Measurements from ENCODE around the gene TMEM131L. TPM values are rescaled to one million over a fixed set of nuclear protein-coding genes. Genes with fewer than 3 reads are reported as not detected.

The TMEM131L gene
- polyA plus RNA-seq, 3 donors = 11.2 to 58.3 (median 26.0) TPM

- no peak overlapping the region for H3K27ac ChIP-seq (ENCODE audit: low read depth in 1 of 2, low read length in 2 of 2)
- peaks cover 0 to 12% of the 10 kb centered on the region in 2 donors for H3K4me1 ChIP-seq (ENCODE audit: control insufficient read depth in 1 of 2, insufficient read depth in 2 of 2, low read length in 2 of 2)
- intact Hi-C loops (cut with micrococcal nuclease) = loop anchor here in 1 of 2 donors (10.0 kb wide), 1 partner anchor 138 kb away; no protein-coding TSS in a partner anchor
- H3K4me3 ChIP-seq (replicated peaks in 1 of 3; ENCODE audit: low read depth in 2 of 3, low read length in 3 of 3) = no peak overlapping the region
- H3K4me3 Mint-ChIP-seq = no peak overlapping the region
- 100% methylated on average over 1 of the region's 3 CpGs for WGBS (ENCODE audit: insufficient coverage)
- H4K20me1 ChIP-seq (ENCODE audit: insufficient read depth, low read length) = peaks cover 99% of the 10 kb centered on the region
- peaks cover 27% of the 10 kb centered on the region for H3K79me2 ChIP-seq (ENCODE audit: insufficient read depth, low read length)
- no peaks in the 10 kb centered on the region for H3K9me3 ChIP-seq (replicated peaks in 1 of 2; ENCODE audit: control insufficient read depth in 1 of 2, insufficient read depth in 1 of 2, low read length in 2 of 2)
- peak overlapping the region in 1 of 7 donors; percentile 43 for H3K27ac Mint-ChIP-seq
- H3K4me1 Mint-ChIP-seq = peaks cover 30% of the 10 kb centered on the region
- H3K9ac ChIP-seq (ENCODE audit: insufficient read depth, low read length, poor library complexity, severe bottlenecking) = no peak overlapping the region
- DNase-seq = no peak
- H3K27me3 ChIP-seq (ENCODE audit: control insufficient read depth in 2 of 2, insufficient read depth in 2 of 2, low read length in 2 of 2) = no peaks in the 10 kb centered on the region
- peaks cover 49 to 53% of the 10 kb centered on the region in 2 donors for H3K36me3 Mint-ChIP-seq
- H2AFZ ChIP-seq (ENCODE audit: insufficient read depth, low read depth, low read length, poor library complexity, severe bottlenecking) = no peak overlapping the region
- H3K36me3 ChIP-seq (replicated peaks in 1 of 2; ENCODE audit: control insufficient read depth in 1 of 2, insufficient read depth in 2 of 2, low read length in 2 of 2) = peaks cover 32 to 68% of the 10 kb centered on the region in 2 donors
- no peaks in the 10 kb centered on the region for H3K9me3 Mint-ChIP-seq
- H3K27me3 Mint-ChIP-seq (ENCODE audit: low read depth in 3 of 3) = peaks cover 0 to under 1% (median 0%) of the 10 kb centered on the region in 3 donors
- no peak for TF ChIP-seq CTCF (IDR thresholded peaks at IDR 0.05)
- no peak overlapping the region for H3K4me2 ChIP-seq (replicated peaks; ENCODE audit: extremely low read depth, low read length, poor library complexity, severe bottlenecking)
These were observed 106.4 kb downstream of the TMEM131L start for GRCh38 chr4:153572609-153573008.

- H3K27ac Mint-ChIP-seq = peak overlapping the region in 1 of 7 donors; percentile 52
- intact Hi-C loops (cut with micrococcal nuclease) = loop anchor here in 1 of 2 donors (10.0 kb wide), 1 partner anchor 138 kb away; no protein-coding TSS in a partner anchor
- peaks cover 99% of the 10 kb centered on the region for H4K20me1 ChIP-seq (ENCODE audit: insufficient read depth, low read length)
- H3K4me1 Mint-ChIP-seq = peaks cover 30% of the 10 kb centered on the region
- peaks cover 32% of the 10 kb centered on the region for H3K79me2 ChIP-seq (ENCODE audit: insufficient read depth, low read length)
- peaks cover 0 to 2% (median 0%) of the 10 kb centered on the region in 7 donors for H3K9me3 Mint-ChIP-seq
- peaks cover 26 to 68% of the 10 kb centered on the region in 2 donors for H3K36me3 ChIP-seq (replicated peaks in 1 of 2; ENCODE audit: control insufficient read depth in 1 of 2, insufficient read depth in 2 of 2, low read length in 2 of 2)
- 100% methylated on average over 3 of the region's 7 CpGs for WGBS (ENCODE audit: insufficient coverage)
- no peaks in the 10 kb centered on the region for H3K9me3 ChIP-seq (replicated peaks in 1 of 2; ENCODE audit: control insufficient read depth in 1 of 2, insufficient read depth in 1 of 2, low read length in 2 of 2)
- H2AFZ ChIP-seq (ENCODE audit: insufficient read depth, low read depth, low read length, poor library complexity, severe bottlenecking) = no peak overlapping the region
- H3K36me3 Mint-ChIP-seq = peaks cover 46 to 51% of the 10 kb centered on the region in 2 donors
- no peak for TF ChIP-seq CTCF (IDR thresholded peaks at IDR 0.05)
- H3K27ac ChIP-seq (ENCODE audit: low read depth in 1 of 2, low read length in 2 of 2) = no peak overlapping the region
- H3K4me2 ChIP-seq (replicated peaks; ENCODE audit: extremely low read depth, low read length, poor library complexity, severe bottlenecking) = no peak overlapping the region
- no peak overlapping the region for H3K4me3 Mint-ChIP-seq
- H3K4me1 ChIP-seq (ENCODE audit: control insufficient read depth in 1 of 2, insufficient read depth in 2 of 2, low read length in 2 of 2) = peaks cover 0 to 12% of the 10 kb centered on the region in 2 donors
- no peak overlapping the region for H3K4me3 ChIP-seq (replicated peaks in 1 of 3; ENCODE audit: low read depth in 2 of 3, low read length in 3 of 3)
- H3K9ac ChIP-seq (ENCODE audit: insufficient read depth, low read length, poor library complexity, severe bottlenecking) = no peak overlapping the region
- no peaks in the 10 kb centered on the region for H3K27me3 Mint-ChIP-seq (ENCODE audit: low read depth in 3 of 3)
- no peaks in the 10 kb centered on the region for H3K27me3 ChIP-seq (ENCODE audit: control insufficient read depth in 2 of 2, insufficient read depth in 2 of 2, low read length in 2 of 2)
- DNase-seq = no peak
These were observed 107.1 kb downstream of the TMEM131L start for GRCh38 chr4:153573221-153573620.

Measured in CD14-positive monocyte (primary cell).